K562 treated with DMSO at 1 percent for 48 hours (cell line): ENCODE results near the gene OR2L3. TPM values are rescaled to one million over a fixed set of nuclear protein-coding genes. Genes with fewer than 3 reads are reported as not detected.

Experiments used
- total RNA-seq: library from RNA; unstranded; fragments of 300-600 nt; gene quantifications from 2 replicates; pipeline ENCODE4 v1.2.3, GENCODE V29; 2022; ENCODE audit warnings: low replicate concordance; ENCODE audit errors: extremely low read depth

The OR2L3 gene, protein sequence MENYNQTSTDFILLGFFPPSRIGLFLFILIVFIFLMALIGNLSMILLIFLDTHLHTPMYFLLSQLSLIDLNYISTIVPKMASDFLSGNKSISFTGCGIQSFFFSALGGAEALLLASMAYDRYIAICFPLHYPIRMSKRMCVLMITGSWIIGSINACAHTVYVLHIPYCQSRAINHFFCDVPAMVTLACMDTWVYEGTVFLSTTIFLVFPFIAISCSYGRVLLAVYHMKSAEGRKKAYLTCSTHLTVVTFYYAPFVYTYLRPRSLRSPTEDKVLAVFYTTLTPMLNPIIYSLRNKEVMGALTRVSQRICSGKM
- total RNA-seq = not detected in 2 replicates

DNA sequence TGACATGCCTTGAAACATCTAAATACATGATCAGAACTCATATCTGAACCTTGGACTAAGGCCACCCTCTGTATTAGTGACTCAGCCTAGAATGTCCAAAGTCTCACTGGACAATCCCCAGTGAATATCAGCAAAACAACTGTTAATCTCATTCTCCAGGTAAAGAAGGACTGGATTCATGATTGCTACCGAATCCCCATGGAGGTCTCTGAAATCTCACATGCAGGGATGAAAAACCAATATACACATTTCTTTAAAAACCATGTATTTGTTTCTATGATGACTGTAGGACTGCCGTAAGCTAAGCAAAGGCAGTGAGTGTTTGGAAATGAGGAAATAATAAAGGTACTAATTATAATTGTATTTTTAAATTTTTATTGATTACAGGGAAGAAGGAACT, at the start of gene OR2L3:
Gene OR2L3 (plus strand): TSS at position 301 of the 400 bp plus-strand sequence. CDS start 13,846 bp downstream, outside the sequence.

DNA sequence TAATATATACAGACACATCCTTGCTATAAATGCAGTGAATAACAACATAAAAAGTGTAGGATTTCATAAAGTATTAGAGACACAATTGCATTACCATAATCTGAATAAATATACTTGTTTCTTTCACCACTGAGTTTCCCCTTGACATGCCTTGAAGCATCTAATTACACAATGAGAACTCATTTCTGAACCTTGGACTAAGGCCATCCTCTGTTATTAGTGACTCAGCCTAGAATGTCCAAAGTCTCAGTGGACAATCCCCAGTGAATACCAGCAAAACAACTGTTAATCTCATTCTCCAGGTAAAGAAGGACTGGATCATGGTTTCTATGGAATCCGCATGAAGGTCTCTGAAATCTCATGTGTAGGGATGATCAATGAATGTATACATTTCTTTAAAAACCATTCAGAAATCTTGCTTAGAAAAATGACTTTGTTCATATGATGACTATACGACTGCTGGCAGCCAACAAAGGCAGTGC, 33.4 kb upstream of the OR2L3 start, which contains the start of gene OR2L5:
Gene OR2L5 (plus strand): TSS at position 432 of the 482 bp plus-strand sequence. CDS start 8,288 bp downstream, outside the sequence.

DNA sequence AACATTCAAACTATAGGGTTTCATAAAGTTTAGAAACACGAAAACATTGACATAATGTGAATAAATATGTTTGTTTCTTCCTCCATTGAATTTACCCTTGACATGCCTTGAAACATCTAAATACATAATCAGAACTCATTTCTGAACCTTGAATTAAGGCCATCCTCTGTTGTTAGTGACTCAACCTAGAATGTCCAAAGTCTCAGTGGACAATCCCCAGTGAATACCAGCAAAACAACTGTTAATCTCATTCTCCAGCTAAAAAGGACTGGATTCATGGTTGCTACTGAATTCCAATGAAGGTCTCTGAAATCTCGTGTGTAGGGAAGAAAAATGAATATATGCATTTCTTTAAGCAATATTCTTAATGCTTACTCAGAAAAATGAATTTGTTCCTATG, 16.9 kb upstream of the OR2L3 start, which contains the start of gene OR2L2:
Gene OR2L2 (plus strand): TSS at position 301 of the 400 bp plus-strand sequence. CDS start 8,198 bp downstream, outside the sequence.

DNA sequence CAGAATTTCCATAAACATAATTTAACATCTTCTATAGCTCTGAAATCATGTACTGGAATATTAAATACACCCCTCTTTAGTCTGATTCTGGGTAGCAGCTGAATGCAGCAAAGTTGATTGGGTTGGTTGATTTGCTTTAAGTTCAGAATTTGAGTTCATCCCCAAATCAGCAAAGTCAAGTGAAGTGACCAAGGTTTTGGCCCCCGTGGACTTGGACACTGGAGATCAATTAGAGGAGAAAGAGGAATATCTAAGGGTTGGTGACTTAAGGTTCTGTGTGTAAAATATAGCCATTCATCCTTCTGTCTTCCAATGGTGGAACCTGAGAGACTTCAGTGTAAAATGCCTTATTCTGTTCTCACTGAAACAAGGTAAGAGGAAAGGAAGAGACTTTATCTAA, 48.2 kb downstream of the OR2L3 start, which contains the start of gene OR2L13:
Gene OR2L13 (plus strand): TSS at position 301 of the 400 bp plus-strand sequence. CDS start 4,192 bp downstream, outside the sequence.

Other genes with a start within 250 kb of the OR2L3 start
- not detected in 2 replicates for gene OR14A16, start 222.7 kb upstream of the OR2L3 start, total RNA-seq
- not detected in 2 replicates for gene OR11L1, start 204.9 kb upstream of the OR2L3 start, total RNA-seq
- gene TRIM58, start 189.6 kb upstream of the OR2L3 start, total RNA-seq = not detected in 2 replicates
- not detected in 2 replicates for gene OR2W3, start 151.2 kb upstream of the OR2L3 start, total RNA-seq
- not detected in 2 replicates for gene OR2T8, start 126.6 kb upstream of the OR2L3 start, total RNA-seq
- not detected in 2 replicates for gene OR2AJ1, start 121.9 kb upstream of the OR2L3 start, total RNA-seq
- not detected in 2 replicates for gene OR2L8, start 98.0 kb upstream of the OR2L3 start, total RNA-seq
- not detected in 2 replicates for gene OR2AK2, start 81.6 kb upstream of the OR2L3 start, total RNA-seq
- gene OR2L5, start 33.2 kb upstream of the OR2L3 start, total RNA-seq = not detected in 2 replicates
- not detected in 2 replicates for gene OR2L2, start 16.8 kb upstream of the OR2L3 start, total RNA-seq
- gene OR2L13, start 48.3 kb downstream of the OR2L3 start, total RNA-seq = not detected in 2 replicates
- not detected in 2 replicates for gene OR2M5, start 98.3 kb downstream of the OR2L3 start, total RNA-seq
- not detected in 2 replicates for gene OR2M2, start 128.0 kb downstream of the OR2L3 start, total RNA-seq
- not detected in 2 replicates for gene OR2M3, start 150.4 kb downstream of the OR2L3 start, total RNA-seq
- gene OR2M4, start 184.6 kb downstream of the OR2L3 start, total RNA-seq = not detected in 2 replicates
- gene OR2T33, start 231.1 kb downstream of the OR2L3 start, total RNA-seq = not detected in 2 replicates